HG03521 (cell line): ENCODE results near the gene BMPR1A.
"Not testable (repeated sequence)": the region's sequence is repeated elsewhere in the genome, so short reads cannot be mapped to it uniquely, and the experiment has no call there.

Source experiments
- ATAC-seq: cut with Tn5 transposase; IDR thresholded peaks from one replicate; pipeline ENCODE4 v1.9.1; 2021; ENCODE audit warnings: mild to moderate bottlenecking, moderate library complexity; ENCODE audit not compliant: unreplicated experiment

Gene BMPR1A

GRCh38 chr10:86871563-86872183 lies 115.3 kb downstream of the BMPR1A start:
- no peak for ATAC-seq

- ATAC-seq, result no peak
Observed at GRCh38 chr10:86872757-86873156, 116.3 kb downstream of the BMPR1A start.

GRCh38 chr10:86876748-86877147 lies 120.3 kb downstream of the BMPR1A start:
- no peak for ATAC-seq

DNA sequence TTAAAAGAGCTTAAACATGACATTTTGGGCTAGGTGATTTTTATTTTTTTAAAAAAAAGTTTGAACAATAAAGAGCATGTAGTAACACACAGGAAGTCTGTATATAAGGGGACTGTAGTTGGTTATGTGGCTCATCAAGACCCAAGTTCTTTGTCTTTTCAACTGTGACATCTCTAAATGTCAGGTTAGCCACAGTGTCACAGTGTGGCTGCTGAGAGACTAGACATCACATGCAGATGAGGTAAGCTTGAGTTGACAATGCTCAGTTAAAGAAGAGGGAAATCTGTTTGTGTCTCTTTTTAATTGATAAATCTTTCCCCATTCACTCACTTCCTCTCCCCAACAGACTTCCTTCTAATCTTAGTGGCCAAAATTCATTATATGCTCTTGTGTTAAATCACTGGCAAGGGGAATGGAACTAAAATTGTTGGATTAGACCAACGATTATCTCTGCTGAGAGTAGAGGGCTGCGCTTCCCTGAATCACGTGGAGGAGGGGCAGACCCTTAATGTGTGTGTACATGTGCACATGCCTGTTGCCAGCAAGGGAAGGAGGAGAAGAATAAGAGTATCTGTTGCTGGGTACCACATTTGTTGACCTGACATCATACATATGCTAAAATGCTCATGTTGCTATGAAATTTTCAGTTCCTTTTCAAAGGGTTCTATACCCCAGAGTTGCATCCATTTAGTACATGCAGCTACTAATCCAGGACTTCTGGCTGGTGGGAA lies 122.7 kb downstream of the BMPR1A start:
- ATAC-seq, result no peak

GRCh38 chr10:86880971-86881370 lies 124.6 kb downstream of the BMPR1A start:
- ATAC-seq, result no peak

- peak; percentile 97 for ATAC-seq
Observed at GRCh38 chr10:86888585-86889381, 132.4 kb downstream of the BMPR1A start.

DNA sequence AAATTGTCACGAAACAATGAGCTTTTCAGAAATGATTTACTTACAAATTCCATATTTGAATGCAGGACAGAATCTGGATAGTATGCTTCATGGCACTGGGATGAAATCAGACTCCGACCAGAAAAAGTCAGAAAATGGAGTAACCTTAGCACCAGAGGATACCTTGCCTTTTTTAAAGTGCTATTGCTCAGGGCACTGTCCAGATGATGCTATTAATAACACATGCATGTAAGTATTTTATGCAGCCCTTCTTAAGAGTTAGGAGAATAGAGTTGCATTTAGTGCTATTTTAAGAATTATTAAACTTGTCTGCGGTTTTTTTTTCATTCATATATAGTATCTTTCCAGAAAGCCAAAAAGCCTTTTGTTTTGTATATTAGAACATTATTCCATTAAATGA lies 133.6 kb downstream of the BMPR1A start:
- ATAC-seq, result no peak

DNA sequence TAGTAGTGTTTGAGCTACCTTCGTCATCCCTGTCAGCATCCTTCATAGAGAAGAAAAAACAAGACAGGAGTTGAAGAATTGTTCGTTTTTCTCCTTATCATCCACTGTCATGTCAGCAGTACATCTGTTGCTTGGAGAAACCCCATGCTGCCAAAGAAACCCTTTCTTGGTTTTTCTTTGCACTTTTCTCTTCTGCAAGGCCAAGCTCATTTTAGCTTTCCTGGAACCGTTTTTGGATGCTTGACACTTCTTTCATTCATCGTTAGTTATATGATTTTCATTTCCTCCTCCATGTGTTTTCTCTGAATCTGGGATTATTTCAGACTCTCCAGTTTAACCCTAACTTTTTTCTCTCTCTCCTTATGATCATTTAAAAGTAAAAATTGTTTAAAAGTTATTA lies 142.1 kb downstream of the BMPR1A start:
- ATAC-seq, result no peak

- no peak for ATAC-seq
Observed at GRCh38 chr10:86899132-86899531, 142.7 kb downstream of the BMPR1A start.

GRCh38 chr10:86899670-86900276 lies 143.4 kb downstream of the BMPR1A start:
- no peak for ATAC-seq

DNA sequence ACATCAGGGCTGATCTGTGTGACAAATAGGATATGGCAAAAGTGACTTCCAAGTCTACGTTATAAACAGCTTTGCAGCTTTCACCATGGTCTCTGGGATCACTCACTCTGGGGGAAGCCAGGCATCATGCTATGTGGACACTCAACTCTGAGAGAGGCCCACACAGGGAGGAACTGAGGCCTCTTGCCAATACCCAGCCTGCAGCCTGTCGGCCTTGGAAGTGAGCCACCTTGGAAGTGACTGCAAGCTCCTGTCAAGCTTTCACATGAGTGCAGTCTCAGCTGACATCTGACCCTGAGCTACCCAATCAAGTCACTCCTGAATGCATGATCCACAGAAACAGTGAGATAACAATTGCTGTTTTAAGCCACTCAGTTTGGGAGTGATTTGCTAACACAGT lies 144.5 kb downstream of the BMPR1A start:
- no peak for ATAC-seq

- ATAC-seq, result no peak
Observed at GRCh38 chr10:86904600-86904999, 148.2 kb downstream of the BMPR1A start.

- no peak for ATAC-seq
Observed at GRCh38 chr10:86905429-86905828, 149.0 kb downstream of the BMPR1A start.

GRCh38 chr10:86914734-86915133 lies 158.3 kb downstream of the BMPR1A start:
- ATAC-seq, result no peak

DNA sequence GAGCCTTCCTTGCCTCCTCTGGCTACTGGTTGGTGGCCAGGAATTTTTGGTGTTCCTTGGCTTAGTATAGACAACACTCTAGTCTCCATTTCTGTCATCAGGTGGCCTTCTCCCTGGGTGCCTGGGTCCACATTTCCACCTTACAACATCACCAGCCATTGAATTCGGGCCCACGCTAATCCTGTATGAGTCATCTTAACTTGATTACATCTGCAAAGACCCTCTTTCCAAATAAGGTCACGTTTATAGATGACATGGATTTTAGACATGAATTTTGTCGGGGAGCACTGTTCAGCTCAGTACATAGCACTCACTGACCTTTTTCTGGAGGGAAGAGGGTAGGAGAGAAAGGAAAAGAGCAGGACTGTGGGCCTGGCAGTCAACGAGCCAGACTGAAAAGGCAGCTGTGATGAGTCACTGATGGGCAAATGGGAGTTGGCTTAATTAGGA lies 161.6 kb downstream of the BMPR1A start:
- no peak for ATAC-seq

GRCh38 chr10:86922553-86922961 lies 166.1 kb downstream of the BMPR1A start:
- ATAC-seq, result no peak

GRCh38 chr10:86929468-86930380 lies 173.3 kb downstream of the BMPR1A start:
- no peak for ATAC-seq

GRCh38 chr10:86931872-86932271 lies 175.5 kb downstream of the BMPR1A start:
- no peak for ATAC-seq

GRCh38 chr10:86932674-86933073 lies 176.3 kb downstream of the BMPR1A start:
- ATAC-seq, result no peak

DNA sequence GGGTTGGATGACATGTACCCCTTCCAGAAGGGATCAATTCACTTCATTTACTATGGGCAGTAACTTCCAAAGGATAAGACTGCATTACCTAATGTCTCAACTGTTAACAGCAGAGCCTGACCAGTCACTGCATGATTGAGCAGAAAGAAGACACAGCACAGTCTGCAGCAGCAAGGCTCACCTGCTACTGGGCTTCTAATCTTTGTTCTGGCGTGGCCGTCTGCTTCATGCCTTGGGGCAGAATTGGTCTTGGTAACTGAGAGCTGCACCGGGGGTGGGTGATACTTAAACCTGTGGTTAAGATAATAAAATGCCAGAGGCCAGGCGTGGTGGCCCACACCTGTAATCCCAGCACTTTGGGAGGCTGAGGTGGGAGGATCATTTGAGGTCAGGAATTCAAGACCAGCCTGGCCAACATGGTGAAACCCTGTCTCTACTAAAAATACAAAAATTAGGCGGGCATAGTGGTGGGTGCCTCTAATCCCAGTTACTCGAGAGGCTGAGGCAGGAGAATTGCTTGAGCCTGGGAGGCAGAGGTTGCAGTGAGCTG lies 177.8 kb downstream of the BMPR1A start:
- ATAC-seq, result not testable (repeated sequence)
